Stimulated activated CD4-positive, alpha-beta T cell treated with anti-CD3 and anti-CD28 coated beads, Interleukin-12 subunit alpha, Interleukin-12 subunit beta, amount 100 ng/mL, for 24 hours (primary cell): Measurements from ENCODE around the gene GOT2.
A peak's percentile ranks its signal among the peaks of the same experiment; 100 is the strongest.
"Not testable (repeated sequence)": the region's sequence is repeated elsewhere in the genome, so short reads cannot be mapped to it uniquely, and the experiment has no call there.

Experiments
- DNase-seq, 2 experiments: peaks; one replicate each; pipeline ENCODE4 v3.0.0-alpha.2; 2020; ENCODE audit warnings: low read depth in 2 of 2

Gene GOT2

DNA sequence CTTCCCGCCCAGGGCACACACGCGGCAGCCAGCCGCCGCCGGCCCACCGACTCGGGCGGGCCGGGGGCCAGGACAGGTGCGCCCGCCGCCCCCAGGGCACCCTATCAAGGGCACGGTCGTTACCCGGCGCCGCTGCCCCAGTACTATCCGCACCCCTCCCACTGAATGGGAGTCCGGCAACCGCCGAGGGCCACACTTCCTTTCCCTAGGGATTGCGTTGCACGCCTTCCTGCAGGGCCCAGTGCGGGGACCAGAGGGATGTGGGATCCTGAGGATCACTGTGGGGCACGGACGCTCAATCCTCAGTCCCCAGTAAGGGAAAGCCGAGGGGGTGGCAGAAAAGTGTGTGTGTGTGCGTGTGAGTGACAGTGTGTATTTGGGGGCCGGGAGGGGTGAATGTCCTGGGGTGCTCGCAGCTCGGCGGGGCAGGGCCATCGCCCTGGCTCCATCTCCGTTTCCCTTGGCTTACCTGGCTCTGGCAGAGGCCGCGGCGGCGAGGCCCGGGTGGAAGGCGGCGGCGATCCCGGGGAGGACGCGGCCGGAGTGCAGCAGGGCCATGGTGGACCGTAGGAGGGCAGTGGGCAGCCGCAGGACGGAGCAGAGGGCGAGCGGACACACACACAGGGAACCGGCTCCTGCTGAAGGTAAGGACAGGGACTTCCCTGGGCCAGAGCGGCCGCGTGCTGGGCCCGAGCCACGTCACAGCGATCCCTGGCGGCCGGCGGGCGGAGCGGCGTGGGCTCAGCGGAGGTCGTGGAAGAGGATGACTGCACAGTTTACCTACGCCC is at the start of gene GOT2:
Gene GOT2 (minus strand): TSS at position 646 of the 788 bp plus-strand sequence. CDS start 88 bp downstream, at position 558.
- peak; percentile 65 to 76 for DNase-seq

DNA sequence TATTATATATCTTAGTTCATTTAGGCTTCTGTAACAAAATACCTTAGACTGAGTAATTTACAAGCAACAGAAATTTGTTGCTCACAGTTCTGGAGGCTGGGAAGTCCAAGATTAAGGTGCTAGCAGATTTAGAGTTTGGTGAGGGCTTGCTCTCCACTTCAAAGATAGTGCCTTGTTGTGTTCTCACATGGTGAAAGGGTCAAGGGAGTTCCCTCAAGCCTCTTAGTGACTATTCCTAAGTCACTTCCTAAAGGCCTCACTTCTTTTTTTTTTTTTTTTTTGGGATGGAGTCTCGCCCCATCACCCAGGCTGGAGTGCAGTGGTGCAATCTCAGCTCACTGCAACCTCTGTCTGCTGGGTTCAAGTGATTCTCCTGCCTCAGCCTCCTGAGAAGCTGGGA is 45.2 kb upstream of the GOT2 start:
- DNase-seq: not testable (repeated sequence)

DNA sequence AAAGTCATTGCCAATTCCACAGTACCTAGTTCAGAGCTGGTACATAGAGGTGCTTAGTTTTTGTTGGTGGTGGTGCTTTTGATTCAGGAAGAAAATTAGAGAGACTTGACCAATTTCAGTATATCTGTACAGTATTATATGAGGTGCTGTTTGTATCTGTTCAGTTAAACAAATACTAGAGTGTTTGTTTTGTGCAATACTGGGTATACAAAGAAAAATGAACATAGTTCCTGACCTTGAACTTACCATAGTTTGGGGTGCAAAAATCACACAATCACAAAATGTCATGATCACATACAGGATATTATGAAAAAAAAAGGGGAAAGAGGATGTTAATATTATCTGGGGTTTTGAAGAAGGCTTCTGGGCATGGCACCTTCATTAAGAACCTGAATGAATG is 39.8 kb upstream of the GOT2 start:
- no peak for DNase-seq

DNA sequence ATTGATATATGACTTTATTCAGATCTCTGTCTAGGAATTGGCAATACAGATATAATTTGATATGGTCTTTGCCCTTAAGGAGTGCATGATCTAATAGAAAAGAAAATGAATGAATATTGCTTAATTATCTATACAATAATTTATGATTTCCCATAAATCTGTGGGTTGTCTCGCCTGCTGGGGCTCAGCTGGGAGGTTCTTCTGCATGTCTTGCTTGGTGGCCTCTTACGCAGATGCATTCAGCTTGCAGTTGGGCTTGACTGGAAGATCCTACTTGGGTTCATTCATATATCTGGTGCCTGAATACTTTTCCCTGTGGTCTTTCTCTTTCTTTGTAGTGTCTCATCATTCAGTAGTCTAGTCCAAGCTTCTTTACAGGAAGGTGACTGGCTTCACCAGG is 34.0 kb upstream of the GOT2 start:
- DNase-seq: no peak

DNA sequence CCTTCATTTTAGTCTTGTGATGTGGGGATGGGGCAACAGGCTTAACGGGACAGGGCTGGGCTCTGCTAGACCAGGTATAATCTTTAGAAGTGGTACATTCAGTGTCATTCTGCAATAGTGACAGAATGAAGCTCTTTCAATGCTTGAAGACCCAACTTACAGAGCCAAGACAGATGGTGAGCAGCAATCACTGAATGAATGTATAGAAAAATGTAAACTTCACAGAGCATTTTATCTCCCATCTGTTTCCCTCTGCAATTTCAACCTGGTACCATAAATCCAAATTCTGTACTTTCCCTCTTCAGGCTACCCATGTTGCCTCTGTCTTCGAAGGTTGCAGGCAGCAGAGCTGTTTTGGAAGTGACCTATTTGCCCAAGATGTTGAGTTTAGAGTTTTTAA is 33.5 kb upstream of the GOT2 start:
- no peak for DNase-seq

DNA sequence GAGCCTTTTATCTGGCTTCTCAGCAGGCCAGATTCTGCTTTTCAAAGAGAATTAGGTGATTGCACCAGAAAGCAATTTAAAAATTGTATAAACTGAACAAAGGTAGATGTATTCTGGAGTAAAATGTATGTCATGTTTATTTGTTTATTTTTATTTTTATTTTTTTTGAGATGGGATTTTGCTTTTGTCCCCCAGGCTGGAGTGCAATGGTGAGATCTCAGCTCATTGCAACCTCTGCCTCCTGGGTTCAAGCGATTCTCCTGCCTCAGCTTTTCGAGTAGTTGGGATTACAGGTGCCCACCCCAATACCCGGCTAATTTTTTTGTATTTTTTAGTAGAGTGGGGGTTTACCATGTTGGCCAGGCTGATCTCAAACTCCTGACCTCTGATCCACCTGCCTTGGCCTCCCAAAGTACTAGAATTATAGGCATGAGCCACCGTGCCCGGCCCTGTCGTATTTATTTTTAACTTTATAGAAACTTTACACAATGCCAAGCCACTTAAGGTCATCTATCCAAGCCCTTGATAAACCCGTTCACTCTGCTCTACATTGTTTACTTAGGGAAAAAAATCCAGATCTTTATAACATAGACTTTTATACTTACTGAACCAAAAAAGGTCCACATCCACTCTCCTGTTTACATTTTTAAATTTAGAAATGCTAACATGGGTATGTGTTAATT is 22.7 kb upstream of the GOT2 start:
- DNase-seq: no peak

DNA sequence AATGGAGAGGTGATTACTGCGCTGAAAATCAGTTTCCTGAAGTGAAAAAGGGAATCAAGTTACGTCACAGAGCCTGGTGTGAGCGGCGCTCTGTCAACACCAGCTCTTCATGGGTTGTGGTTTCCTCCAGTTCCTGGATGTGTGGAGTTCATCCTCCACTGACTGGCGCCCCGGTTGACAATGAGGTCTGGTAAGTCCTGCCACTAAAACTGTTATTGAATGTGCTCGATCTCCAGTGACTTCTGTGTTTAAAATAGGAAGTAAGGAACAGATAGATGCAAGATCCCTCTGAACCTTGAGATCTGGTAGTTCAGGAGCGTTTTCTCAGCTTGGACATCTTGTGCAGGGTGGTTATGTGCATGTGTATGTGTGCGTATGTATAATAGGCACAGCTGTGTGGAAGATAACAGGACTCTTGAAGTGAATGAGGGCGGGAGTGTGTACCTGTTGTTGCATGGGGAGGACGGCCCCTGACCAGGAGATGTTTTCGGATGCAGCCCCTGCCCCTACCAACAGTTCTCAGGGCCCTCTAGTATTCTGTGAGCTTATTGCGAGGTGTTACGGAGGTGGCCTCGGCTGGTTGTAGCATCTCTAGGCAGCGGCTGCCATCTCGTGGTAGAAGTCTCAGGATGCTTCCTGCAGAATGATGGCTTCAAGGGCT is 22.0 kb upstream of the GOT2 start:
- DNase-seq: peak; percentile 59 to 66

DNA sequence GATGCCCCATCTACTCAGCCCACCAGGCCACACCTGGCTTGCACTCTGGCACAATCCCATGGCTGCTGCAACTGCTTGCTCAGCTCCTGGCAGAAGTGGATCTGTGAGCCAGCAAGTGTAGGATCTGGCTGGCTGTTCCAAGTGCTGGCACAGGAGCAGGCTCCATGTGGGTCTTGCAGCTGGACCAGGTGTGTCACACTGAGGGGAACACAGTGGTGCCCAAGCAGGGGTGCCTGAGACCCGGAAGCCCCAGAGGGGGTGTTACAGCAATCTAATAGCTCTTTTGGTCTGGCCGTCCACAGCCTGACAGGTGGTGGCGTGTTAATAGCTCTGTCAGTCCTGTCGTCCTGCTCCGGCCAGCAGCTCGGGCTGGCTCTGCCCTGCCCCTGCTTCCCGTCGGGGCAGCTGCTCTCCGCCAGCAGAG is 19.6 kb upstream of the GOT2 start:
- no peak for DNase-seq

DNA sequence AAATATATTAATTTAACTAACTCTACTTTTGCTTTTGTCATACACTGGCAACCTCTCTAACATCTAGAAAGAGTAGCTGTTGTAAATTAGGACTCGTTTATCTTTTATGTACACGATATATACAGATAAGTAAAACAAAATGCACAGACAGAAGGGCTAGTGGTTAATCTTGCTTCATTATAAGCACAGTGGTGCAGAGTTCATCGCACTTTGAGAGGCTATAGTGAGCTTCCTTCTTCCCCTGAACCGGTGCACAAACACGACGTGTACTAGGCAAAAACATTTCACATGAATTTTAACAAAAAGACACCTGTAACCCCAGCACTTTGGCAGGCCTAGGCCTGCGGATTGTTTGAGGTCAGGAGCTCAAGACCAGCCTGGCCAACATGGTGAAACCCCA is 10.4 kb upstream of the GOT2 start:
- DNase-seq: no peak

DNA sequence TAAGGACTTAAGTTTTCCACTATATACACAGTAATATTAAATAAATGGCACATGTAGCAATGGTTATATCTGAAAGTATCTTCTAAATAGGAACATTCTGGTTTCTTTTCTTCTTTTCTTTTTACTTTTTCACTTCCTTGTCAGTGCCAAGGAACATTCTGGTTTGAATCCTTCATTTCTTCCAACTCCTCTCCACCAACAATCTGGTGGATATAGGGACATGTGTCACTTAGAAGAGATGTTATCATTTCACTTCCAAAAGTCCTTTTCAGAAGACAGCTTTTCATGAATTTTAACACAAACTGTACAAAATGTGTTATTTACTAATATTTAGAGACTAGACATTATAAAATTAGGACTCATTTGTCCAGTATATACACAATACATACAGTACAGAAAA is 7.9 kb upstream of the GOT2 start:
- no peak for DNase-seq

DNA sequence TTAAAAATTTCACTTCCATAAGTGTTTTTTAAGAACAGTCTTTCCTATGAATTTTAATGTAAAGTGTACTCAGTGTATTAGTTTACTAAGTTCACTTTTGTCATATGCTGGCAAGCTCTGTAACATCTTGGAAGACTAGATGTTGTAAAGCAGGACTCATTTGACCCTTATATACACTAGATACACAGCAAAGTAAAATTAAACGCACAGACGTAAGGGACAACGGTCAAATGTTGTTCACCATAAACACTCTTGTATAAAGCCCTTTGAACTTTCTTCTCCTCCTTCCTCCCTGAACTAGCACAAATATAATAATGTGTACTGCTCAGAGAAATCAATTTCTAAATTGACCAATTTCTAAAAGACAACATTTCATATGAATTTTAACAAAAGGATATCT is 7.0 kb upstream of the GOT2 start:
- no peak for DNase-seq

DNA sequence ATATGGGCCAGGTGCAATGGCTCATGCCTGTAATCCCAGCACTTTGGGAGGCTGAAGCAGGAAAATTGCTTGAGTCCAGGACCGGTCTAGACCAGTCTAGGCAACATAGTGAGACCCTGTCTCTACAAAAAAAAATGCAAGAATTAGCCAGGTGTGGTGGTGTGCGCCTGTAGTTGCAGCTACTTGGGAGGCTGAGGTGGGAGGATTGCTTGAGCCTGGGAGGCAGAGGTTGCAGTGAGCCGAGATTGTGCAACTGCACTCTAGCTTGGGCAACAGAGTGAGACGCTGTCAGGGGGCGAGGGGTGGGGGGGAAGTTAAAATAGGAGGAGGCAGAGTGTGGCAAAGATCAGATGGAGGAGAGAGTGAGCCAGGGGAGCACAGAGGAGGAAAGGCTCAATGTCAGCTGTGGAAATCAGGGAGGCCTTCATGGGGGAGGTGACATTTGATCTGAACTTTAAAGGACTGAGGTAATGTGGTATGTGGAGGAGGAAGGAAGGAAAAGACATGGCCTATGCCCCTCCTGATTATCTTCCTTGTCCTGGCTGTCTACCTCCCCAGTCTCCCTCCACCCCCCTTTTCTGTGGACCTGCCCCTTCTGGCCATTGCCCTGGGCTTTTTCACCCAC is 4.7 kb upstream of the GOT2 start:
- DNase-seq: no peak

DNA sequence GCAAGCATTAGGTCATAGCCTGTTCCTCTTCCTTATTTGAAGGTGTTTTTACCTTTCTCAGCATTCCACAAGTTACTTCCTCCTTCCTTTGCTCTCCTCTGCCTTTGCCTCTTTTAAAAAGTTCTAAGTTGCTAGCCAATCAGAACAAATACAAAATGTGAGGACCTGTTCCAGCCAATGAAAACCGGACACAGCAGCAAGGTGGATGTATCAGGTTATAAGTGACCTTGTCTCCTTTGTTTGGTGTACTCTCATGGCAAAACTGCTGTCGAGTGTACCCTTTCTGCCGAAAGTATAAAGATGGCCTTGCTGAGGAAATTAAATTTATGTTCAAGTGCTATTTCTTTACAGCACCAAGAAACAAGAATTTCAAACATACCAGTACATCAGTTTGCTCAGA is 2.2 kb upstream of the GOT2 start:
- DNase-seq: not testable (repeated sequence)

DNA sequence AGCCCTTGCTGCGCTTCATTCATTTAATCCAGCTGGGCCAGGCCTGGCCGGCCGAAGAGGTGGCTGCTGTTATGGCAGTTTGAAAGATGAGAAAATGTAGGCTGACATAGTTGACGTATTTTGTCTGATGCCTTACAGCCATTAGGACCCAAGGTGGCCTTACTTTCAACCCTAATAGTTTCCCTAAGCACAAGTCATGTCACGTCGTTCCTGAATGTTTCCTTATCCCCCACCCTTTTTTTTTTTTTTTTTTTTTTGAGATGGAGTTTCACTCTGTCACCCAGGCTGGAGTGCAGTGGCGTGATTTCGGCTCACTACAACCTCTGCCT is 307 bp upstream of the GOT2 start:
- no peak for DNase-seq

DNA sequence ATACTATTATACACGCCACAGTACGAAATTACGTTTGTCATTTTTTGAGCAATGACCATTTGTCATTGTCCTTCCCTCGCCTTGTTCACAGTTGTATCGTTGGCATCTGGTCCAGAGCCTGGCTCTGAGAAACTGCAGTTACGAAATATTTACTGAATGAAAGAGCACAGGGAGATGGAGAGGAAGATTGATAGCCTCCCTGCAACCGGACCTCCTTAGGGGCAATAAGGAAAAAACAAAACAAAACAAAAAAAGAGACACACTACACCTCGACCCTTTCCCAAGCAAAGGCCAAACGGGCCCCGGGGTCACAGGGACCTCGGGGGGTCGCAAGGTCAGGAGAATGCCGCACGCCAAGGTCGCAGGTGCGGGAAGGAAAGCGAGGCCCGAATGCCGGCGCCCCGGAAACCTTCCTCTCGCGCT is 857 bp downstream of the GOT2 start:
- no peak for DNase-seq

DNA sequence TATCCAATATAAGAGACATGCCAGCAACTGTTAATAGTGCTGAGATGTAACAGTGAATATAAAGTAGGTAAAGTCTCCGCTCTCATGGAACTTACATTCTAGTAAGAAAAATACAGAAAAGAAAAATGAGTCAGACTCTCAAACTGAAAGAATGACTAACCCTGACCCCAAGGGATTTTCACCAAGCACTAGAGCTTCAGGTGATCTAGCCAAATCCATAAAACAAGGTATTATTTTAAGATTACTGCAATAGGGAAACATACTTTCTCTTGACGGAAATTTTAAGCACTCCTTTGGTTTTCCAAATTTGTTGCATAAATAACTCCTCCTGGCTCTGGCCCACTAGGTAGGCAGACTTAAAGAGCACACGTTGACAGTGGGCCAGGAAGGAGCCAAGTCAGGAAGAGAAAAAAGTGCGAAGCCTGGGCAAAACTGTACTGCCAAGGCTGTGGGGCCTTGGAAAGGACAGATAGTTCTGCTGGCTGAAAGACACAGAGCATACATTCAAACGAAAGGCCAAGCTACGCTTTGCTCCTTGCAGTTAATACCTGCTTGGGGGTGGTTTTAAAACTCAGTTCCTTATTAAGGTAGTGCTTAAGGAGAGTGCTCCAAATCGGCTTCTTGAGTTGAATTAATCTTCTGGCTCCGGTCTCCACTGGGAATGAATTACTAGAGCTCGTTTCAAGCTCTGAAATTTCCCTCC is 1.4 kb downstream of the GOT2 start:
- DNase-seq: no peak

DNA sequence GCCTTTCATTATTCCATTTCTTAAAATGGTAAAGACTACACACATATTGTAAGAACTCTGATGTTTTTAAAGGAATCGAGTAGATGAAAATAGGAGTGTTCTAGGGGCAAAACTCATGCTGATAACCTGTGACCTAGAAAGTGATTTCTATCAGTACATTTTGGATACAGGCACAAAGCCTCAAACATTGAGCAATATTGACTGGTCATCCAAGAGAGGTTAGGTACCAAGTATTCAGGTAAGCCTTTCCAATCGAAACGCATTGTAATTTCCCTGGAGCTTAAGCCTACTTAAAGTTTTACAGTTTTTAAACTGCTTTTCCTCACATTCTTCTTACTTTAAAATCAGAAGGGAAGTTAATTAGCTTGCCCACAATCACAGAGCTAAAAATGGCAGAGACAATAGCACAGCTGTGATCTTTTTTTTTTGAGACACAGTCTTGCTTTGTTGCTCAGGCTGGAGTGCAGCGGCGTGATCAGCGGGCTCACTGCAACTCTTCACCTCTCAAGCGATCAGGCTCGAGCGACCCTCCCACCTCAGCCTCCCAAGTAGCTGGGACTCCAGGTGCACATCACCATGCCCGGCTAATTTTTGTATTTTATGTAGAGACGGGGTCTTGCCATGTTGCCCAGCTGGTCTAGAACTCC is 3.3 kb downstream of the GOT2 start:
- DNase-seq: no peak

DNA sequence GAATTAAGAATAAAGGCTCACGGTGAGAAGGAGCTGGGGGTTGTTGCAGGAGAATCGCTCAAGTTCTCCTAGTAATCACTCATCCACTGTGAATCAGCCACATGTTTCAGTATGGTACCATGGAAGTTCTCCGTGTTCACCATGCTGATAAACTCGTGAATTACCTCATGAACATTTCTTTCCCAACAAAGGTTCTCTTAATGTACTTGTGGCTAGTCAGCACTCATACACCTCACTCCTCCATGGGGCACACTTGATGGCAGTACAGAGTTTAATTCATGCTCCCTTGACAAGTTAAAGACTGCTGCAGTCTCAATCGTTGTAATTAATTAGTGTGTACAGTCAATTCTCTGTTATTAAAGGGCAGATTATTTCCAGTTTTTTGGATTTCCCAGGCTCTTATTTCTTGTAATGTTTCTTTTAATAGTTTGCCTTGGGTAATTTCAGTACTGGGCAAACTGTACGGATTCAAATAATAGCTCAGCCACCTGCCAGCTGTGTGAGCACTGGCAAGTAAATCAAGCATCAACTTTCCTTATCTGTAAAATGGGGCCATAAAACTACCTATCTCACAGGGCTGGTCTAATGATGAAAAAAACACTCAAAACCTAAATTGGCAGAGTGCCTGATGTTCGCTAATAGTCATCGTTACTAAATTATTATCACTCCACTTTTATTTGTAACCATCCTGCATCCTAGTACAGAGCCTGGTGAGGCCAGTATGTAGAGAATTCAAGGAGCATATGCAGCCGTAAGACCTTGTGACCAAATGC is 6.1 kb downstream of the GOT2 start:
- DNase-seq: no peak

DNA sequence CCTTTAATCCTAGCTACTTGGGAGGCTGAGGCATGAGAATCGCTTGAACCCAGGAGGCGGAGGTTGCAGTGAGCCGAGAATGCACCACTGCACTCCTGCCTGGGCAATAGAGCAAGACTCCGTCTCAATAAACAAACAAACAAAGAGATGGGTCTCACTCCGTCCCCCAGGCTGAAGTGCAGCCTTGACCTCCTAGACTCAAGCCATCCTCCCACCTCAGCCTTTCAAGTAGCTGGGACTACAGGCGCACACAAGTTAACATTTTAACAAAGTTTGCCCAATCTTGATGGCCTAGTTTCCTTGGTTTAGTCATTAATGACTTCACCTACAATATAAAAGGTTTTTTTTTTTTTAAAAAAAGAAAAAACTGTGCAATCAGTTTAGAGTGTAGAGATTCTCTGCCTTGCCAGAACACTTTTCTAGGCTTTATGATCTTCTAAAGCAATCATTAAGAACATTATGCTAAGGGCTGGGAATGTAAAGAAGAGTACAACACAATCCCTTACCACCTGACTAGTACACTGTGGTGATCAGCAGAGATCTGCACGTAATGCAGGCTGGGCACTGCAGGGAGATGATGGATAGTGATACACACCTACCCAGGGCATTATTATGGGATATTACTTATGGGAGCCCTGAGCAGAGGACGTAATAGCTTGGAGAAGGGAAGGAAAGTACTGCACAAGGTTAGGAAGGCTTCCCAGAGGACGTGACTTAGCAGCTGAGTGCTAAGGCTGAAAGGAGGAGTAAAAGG is 6.9 kb downstream of the GOT2 start:
- DNase-seq: no peak

DNA sequence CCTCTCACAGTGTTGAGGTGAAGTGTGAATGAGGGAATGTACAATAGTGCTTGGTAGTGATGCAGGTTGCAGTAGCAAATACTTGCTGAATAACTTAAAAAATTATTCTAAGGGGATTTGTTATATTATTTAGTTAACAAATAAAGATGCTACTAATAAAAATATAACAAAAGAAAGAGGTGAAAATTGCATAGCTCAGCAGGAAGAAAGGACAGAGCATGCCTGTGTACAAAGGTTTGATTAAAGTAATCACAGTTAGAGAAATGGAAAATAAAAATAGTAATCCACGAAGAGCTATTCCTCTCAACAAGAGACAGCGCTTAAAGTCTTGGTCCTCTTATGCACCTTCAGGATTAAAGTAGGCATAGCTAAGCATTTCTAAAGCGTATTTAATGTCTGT is 11.0 kb downstream of the GOT2 start:
- no peak for DNase-seq
